ENCODE measurements around the gene TP53TG3F.
"Not testable (repeated sequence)": the region's sequence is repeated elsewhere in the genome, so short reads cannot be mapped to it uniquely, and the experiment has no call there.

DNA sequence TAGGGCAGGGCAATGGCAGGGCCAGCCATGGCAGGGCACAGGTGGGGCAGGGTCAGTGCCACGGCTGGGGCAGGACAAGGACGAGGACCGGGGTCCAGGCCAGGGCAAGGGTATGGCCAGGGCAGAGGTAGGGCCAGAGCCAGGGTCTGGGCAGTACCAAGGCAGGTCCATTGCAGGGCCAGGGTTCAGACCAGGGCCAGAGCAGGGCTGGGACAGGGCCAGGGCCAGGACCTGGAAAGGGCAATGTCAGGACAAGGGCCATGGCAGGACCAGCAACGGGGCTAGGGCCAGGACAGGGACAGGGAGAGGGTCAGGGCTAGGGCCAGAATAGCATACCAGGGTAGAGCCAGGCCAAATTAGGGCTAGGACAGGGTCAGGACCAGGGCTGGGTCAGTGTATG, 47.8 kb downstream of the TP53TG3F start:
- not testable (repeated sequence) for TF ChIP-seq NFRKB (IDR thresholded peaks at IDR 0.05); FOXM1 (IDR thresholded peaks at IDR 0.05; ENCODE audit: borderline replicate concordance)

Measured in HEK293T (cell line).